Midbrain (tissue), 1 donor: Measurements from ENCODE around the gene KLRC2.
"Not testable (repeated sequence)": the region's sequence is repeated elsewhere in the genome, so short reads cannot be mapped to it uniquely, and the experiment has no call there.

Source experiments
- DNase-seq: peaks from one replicate; lab custom pipeline; 2025; lab: John Stamatoyannopoulos, UW

KLRC2 gene

GRCh38 chr12:10405294-10405693 lies 30.5 kb downstream of the KLRC2 start:
- no peak for DNase-seq

DNA sequence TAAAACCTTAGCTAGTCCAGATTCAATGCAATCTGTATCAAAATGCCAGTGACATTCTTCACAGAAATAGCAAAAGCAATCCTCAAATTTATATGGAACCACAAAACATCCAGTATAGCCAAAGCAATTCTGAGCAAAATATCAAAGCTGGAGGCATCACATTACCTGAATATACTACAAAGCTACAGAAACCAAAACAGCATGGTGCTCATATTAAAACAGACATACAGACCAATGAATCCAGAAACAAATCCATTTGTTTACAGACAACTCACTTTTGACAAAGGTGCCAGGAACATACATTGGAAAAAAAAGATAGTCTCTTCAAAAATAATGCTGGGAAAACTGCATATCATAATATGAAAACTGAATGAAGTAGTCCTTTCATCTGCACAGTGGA lies 31.0 kb downstream of the KLRC2 start:
- no peak for DNase-seq

GRCh38 chr12:10400829-10401228 lies 35.0 kb downstream of the KLRC2 start:
- DNase-seq = no peak

- no peak for DNase-seq
Observed at GRCh38 chr12:10398168-10398567, 37.6 kb downstream of the KLRC2 start.

DNA sequence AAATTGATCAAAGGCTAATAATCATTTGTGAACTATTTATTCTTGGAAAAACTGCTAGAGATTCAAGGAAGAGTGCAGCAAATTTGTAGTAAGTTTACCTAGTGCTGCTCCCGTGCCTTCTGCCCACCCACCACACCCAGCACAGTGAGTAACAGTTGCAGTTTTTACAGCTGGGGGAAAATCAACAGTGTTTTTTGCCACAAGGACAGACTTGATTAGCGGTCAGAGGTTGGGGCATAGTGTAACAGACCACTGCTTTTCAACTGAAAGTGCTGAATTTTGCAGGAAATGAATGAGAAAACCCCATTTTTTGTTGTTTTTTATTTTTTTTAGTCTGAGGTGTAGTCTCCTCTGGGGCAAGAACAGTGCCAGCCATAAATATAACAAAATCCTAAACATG lies 38.5 kb downstream of the KLRC2 start:
- no peak for DNase-seq

GRCh38 chr12:10396176-10396575 lies 39.6 kb downstream of the KLRC2 start:
- DNase-seq = not testable (repeated sequence)

DNA sequence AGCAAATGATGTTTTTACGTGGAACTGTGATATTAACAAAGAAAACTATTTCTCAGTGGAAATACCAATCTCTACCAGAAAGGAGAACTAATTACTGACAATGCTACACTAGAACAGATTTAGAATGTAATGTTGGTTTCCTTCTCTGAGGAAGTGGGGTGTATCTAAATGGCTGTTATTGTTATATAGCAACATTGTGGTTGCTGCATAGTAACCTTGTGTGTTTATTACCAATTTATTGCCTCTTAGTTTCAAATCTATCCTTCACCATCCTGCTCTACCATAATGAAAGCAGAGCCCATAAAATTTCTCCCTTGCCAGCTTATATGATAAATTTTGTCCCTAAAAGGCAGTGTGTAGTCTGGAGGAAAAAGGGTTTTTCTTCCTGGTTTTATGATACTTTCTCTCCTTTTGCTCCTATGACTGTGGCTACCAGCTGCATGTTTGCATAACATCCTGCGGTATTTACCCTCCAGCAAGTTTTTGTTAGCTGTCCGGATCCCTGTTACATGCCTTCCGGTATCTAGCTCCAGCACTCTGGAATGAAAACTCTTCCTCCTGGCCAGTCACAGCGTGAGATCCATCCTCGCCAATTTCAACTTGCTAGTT lies 40.3 kb downstream of the KLRC2 start:
- no peak for DNase-seq

- DNase-seq = not testable (repeated sequence)
Observed at GRCh38 chr12:10394531-10395152, 41.2 kb downstream of the KLRC2 start.

- DNase-seq = no peak
Observed at GRCh38 chr12:10393291-10393690, 42.5 kb downstream of the KLRC2 start.

- peak; percentile 12 for DNase-seq
Observed at GRCh38 chr12:10392394-10392930, 43.3 kb downstream of the KLRC2 start.

DNA sequence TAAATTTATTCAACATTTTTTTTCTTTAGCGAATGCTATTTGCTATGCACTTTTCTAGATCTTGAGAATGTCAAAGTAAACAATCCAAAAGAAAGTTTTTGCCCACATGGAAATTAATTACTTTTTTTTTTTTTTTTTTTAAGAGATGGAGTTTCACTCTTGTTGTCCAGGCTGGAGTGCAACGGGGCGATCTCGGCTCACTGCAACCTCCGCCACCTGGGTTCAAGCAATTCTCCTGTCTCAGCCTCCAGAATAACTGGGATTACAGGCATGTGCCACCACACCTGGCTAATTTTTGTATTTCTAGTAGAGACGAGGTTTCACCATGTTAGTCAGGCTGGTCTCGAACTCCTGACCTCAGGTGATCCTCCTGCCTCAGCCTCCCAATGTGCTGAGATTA lies 44.8 kb downstream of the KLRC2 start:
- DNase-seq = not testable (repeated sequence)

DNA sequence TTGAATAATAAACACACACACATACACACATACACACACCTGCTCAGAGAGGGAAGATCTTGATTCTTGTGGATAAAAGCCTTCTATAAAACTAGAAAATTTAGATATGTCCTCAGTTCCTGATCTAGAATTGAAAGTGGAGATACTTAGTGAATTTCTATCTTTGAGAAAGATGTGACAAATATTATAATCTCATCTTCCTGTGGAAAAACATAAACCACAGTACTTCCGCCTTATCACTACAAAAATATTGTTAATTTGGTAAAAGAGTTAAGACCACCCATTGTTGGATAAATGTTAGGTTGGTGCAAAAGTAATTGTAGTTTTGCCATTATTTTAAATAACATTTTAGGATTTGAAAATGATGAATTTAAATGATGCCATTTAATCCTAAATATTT lies 45.9 kb downstream of the KLRC2 start, which contains the start of gene KLRK1:
Gene KLRK1 (minus strand): TSS at position 138 of the 400 bp plus-strand sequence. CDS start 1,231 bp downstream, outside the sequence.
- no peak for DNase-seq

DNA sequence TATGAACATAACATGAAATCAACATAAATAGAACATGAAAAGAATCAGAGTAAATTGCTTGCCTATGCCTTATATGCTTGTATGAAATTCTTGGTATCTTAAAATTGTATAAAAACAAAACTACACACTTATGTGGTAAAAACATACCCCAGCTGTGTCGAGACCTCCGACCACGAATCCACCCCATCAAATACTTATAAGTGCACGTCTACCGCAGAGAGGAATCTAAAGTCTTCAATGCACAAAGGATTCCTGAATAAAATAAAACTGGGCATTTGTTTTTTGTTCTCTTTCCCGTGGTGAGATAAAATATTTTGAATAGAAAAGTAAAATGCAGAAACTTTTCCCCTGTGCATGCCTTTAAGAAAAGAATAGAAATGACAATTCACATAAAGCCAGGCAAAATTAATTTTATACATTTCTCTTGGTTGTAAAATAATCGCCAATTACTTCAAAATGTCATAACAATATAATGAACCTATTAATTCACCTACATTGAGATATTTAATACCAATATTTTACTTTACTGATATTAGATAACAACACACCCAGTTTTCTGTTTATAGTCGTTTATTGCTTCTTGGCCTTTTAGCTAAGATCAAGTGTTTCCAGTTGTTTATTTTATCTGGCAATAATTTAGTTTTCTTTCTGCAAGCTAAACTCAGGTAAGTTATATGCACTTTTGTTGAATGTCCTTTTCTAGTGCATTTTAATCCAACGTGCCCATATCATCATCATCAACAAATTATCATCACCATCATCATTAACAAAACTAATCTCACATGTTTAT lies 47.0 kb downstream of the KLRC2 start:
- no peak for DNase-seq

DNA sequence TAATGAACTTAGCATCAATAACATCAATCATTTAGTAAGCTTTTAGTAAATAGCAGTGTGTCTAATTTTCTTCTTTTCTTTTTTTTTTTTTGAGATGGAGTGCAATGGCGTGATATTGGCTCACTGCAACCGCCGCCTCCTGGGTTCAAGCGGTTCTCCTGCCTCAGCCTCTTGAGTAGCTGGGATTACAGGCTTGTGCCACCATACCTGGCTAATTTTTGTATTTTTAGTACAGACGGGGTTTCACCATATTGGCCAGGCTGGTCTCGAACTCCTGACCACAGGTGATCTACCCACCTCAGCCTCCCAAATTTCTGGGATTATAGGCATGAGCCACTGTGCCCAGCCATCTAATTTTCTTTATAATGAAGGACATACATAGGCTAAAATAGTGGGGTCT lies 48.3 kb downstream of the KLRC2 start:
- DNase-seq = not testable (repeated sequence)

DNA sequence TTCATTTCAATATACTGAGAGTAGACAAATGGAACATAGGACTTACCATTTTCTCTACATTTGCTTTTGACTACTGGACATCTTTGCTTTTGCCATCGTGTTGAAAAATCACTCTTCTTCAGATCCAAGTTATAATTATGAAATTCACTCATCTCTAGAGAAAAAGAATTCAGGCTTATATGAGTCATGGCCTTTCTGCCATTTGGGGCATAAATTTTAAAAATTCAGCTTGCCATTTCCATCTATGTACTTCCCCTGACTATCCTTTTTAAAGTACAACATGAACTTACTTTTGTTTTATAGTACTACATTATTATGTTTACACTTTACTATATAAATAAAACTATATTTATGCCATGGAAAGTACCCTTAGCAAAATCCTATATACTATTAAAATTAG lies 49.0 kb downstream of the KLRC2 start:
- no peak for DNase-seq

GRCh38 chr12:10385166-10385613 lies 50.6 kb downstream of the KLRC2 start:
- no peak for DNase-seq

DNA sequence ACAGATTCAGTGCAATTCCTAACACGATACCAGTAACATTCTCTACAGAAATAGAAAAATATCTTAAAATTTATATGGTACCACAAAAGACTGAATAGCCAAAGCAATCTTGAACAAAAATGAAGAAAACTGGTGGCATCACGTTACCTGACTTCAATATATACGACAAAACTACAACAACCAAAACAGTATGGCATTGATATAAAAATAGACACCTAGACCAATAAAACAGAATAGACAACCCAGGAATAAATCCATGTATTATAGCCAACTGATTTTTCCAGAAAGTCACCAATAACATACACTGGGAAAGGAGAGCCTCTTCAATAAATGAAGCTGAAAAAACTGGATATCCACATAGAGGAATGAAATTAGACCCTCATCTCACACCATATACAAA lies 51.6 kb downstream of the KLRC2 start:
- DNase-seq = no peak

DNA sequence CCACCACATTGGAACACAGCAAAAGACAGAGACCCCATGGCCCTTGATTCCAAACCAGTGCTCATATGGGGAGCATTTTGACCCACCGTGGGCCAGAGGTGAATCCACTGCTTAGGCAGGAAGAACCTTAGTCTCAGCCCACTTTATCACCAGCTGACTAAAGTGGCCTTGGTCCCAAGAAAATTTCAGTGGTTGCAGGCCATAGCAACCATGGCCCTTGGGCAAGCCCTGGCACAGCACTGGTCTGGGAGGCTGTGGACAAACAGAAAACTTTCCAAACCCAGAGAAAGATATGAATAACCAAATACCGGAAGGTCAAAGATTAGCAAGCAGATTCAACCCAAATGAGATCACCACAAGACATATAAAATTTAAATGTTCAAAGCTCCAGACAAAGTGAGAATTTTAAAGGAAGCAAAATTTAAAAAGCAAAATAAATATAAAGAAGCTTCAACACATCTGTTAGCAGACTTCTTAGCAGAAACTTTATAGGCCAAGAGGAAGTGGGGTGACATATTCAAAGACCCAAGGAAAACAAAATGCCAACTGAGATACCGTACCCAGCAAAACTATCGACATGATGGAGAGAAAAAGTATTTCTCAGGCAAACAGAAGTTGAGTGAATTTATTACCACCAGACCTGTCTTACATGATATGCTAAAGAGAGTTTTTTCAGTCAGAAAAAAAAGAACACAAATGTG lies 53.7 kb downstream of the KLRC2 start:
- no peak for DNase-seq
